BE2C (cell line): ENCODE data around the gene COPS8.

Experiments
- DNase-seq: peaks from one replicate; pipeline ENCODE4 v3.0.0-alpha.2; 2020
- H3K27me3 ChIP-seq: fragments of 250-450 bp; sonication (Bioruptor Pico); 2 replicates; pipeline ENCODE4 v1.5.1; 2020; ENCODE audit warnings: mild to moderate bottlenecking
- H3K36me3 ChIP-seq: fragments of 250-450 bp; sonication (Bioruptor Pico); 2 replicates; pipeline ENCODE4 v1.5.1; 2020; ENCODE audit warnings: mild to moderate bottlenecking
- H3K4me1 ChIP-seq: fragments of 250-450 bp; sonication (Bioruptor Pico); 2 replicates; pipeline ENCODE4 v1.5.1; 2020
- H3K4me3 ChIP-seq: 2 replicates; pipeline ENCODE4 v1.5.1; 2011; ENCODE audit warnings: low read depth, low read length
- H3K9me3 ChIP-seq: fragments of 250-450 bp; sonication (Bioruptor Pico); 2 replicates; pipeline ENCODE4 v1.5.1; 2020
- CTCF ChIP-seq: IDR thresholded peaks from 2 replicates; pipeline ENCODE4 v1.5.1; 2012; ENCODE audit warnings: mild to moderate bottlenecking, low read depth, low read length

The COPS8 gene

DNA sequence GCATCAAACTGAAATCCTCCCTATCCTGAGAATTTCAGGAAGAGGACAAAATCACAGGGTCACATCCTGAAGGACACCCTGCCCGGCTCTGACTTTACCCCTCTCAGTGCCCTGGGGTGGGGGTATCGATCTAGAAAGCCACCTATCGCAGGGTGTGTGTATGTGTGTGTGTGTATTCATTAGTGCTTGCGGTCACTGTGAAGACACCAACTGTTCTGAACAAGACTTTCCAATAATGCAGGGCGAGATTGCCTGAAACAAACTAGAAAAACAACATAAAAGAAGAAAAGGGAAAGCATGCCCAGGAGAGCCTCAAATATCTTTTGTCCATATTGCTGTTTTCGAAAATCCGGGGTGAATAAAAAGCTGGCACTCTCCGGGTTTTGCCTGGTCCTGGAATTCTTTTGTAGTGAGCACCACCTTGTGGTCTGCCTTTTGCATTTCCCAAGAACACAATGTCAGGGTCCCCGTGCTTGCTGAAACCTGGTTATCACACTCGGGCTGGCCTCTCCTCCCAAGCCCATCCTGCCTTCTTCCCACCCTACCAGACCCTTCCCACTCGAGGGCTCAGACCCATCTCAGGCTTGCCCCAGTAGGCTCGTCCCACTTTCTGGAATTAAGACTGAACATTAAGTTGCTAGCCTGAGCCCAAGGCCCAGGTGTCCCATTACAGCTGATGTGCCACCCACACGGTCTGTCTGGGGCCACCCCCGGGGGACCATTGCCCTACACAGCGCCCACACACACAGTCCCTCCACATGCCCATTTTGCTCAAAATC is 25.0 kb upstream of the COPS8 start:
- H3K4me3 ChIP-seq = no peak overlapping the region
- H3K4me1 ChIP-seq = no peaks in the 10 kb centered on the region
- no peaks in the 10 kb centered on the region; the same call in 1 of the 2 replicates for H3K36me3 ChIP-seq
- peak; percentile 75 for TF ChIP-seq CTCF
- DNase-seq = peak; percentile 54
- no peaks in the 10 kb centered on the region for H3K9me3 ChIP-seq
- peaks cover 31% of the 10 kb centered on the region for H3K27me3 ChIP-seq

DNA sequence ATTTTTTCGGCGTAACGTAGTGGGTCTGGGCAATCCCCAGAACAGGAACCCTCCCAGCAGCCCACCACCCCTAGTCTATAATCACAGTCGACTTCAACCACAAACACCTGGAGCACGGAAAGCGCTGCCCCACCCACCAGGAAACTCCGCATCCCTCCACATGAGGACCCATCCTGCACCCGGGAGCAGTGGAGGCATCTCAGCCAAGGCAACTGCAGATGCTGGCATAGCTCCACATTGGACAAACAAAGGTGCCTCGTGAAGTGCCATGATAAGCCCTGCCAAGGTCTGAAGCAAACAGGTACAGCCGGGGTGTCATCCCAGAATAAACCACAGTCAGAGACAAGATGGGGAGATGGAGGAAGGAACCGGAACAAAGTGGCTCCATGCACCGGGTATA is 24.3 kb upstream of the COPS8 start:
- no peaks in the 10 kb centered on the region for H3K9me3 ChIP-seq
- peaks cover 25% of the 10 kb centered on the region for H3K27me3 ChIP-seq
- no peaks in the 10 kb centered on the region for H3K4me1 ChIP-seq
- TF ChIP-seq CTCF = no peak
- no peak overlapping the region for H3K4me3 ChIP-seq
- H3K36me3 ChIP-seq = no peaks in the 10 kb centered on the region; the same call in 1 of the 2 replicates
- DNase-seq = no peak

DNA sequence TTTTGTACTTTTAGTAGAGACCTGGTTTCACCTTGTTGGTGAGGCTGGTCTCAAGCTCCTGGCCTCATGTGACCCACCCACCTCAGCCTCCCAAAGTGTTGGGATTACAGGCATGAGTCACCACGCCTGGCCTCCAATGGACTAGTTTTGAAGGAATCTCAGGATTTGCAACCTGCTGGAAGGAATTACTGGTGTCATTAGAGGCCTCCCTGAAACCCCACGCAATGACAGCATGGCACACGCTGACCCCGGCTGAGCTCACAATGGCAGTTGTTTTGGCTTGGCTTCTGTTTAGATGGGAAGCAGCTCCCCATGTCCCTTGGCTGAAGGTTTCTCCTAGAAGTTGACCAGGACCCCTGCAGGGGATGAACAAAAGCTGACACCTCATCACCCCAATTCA is 23.1 kb upstream of the COPS8 start:
- Histone ChIP-seq H3K27me3 (peaks cover 16% of the 10 kb centered on the region; the same call in 1 of the 2 replicates), H3K4me1 (no peaks in the 10 kb centered on the region), H3K36me3 (no peaks in the 10 kb centered on the region; the same call in 1 of the 2 replicates), H3K9me3 (no peaks in the 10 kb centered on the region), H3K4me3 (no peak overlapping the region)
- no peak for TF ChIP-seq CTCF
- no peak for DNase-seq

- H3K9me3 ChIP-seq = no peaks in the 10 kb centered on the region
- DNase-seq = no peak
- no peak for TF ChIP-seq CTCF
- H3K36me3 ChIP-seq = no peaks in the 10 kb centered on the region; the same call in 1 of the 2 replicates
- peaks cover 6% of the 10 kb centered on the region; the same call in 1 of the 2 replicates for H3K27me3 ChIP-seq
- no peak overlapping the region for H3K4me3 ChIP-seq
- H3K4me1 ChIP-seq = no peaks in the 10 kb centered on the region
Measured at GRCh38 chr2:237064203-237065070, 21.3 kb upstream of the COPS8 start.

- no peaks in the 10 kb centered on the region for H3K9me3 ChIP-seq
- H3K27me3 ChIP-seq = peaks cover 6% of the 10 kb centered on the region; the same call in 1 of the 2 replicates
- no peaks in the 10 kb centered on the region for H3K4me1 ChIP-seq
- H3K36me3 ChIP-seq = no peaks in the 10 kb centered on the region; the same call in 1 of the 2 replicates
- no peak for DNase-seq
- TF ChIP-seq CTCF = no peak
- H3K4me3 ChIP-seq = no peak overlapping the region
Measured at GRCh38 chr2:237065071-237065377, 20.7 kb upstream of the COPS8 start.
